ENCODE measurements around the gene PRDM13. TPM values are rescaled to one million over a fixed set of nuclear protein-coding genes. Genes with fewer than 3 reads are reported as not detected.

Gene PRDM13
- total and polyA plus RNA-seq, 9 of the 15 experiments (the other 6 are each of a cell fraction or from before 2014, with no cell fraction given): not detected

DNA sequence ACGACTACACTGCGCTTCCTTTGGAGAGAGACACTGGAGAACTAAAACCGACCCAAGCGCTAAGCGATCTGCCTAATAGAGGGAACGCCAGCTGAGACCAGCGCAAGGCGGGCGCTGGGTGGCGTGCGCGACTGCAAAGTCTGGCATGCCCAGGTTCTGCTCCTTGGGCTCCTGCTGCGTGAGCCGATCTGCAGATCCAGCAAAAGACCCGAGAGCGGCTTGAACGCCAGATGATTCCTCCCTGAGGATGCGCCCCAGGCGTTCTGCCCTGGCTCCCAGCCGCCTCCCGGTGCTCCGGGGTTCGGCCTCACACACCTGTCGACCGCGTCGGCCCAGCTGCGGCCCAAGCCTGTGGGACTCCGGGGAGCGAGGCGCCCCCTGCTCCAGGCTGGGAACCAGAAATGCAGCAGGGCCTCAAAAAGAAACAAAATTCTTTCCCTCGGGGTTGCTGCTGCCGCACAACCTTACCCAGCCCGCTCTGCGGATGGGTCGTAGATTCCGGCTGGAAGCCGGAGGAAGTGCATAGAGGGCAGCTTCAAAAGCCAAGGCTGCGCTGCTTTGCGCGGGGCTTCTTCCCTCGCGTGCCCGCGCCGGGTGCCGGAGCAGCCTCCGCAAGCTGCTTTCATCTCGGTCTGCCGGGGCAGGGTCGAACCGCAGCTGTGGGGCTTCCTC, 17.9 kb upstream of the PRDM13 start:
- Histone ChIP-seq H3K36me3 (ENCODE audit: control insufficient read depth, insufficient read depth, low read length) (no peaks in the 10 kb centered on the region), H3K9ac (ENCODE audit: insufficient read depth in 1 of 2, low read depth in 2 of 2, low read length in 2 of 2) (peak overlapping the region in 1 of 2 experiments; percentile 58; a peak in 1 of 4 replicates), H3K4me3 (no peak overlapping the region), H2AFZ (ENCODE audit: low read depth, low read length) (no peak overlapping the region), H3K27me3 (ENCODE audit: control insufficient read depth in 2 of 2, insufficient read depth in 2 of 2, low read length in 2 of 2) (peaks cover 37 to 45% of the 10 kb centered on the region in 2 experiments), H3K27ac (ENCODE audit: extremely low read depth, low read depth, low read length) (no peak overlapping the region), H3K9me3 (replicated peaks; ENCODE audit: control insufficient read depth, insufficient read depth, low read depth, low read length) (no peaks in the 10 kb centered on the region), H4K20me1 (replicated peaks; ENCODE audit: control insufficient read depth, insufficient read depth, low read length) (no peaks in the 10 kb centered on the region), H3K4me1 (replicated peaks in 1 of 2; ENCODE audit: control insufficient read depth in 2 of 2, insufficient read depth in 2 of 2, low read length in 2 of 2) (peaks cover 0 to 21% of the 10 kb centered on the region in 2 experiments; a peak in 2 of 5 replicates), H3K79me2 (ENCODE audit: control insufficient read depth, insufficient read depth, low read length) (no peaks in the 10 kb centered on the region), H3K4me2 (ENCODE audit: insufficient read depth, low read length) (no peak overlapping the region), H3K9me1 (ENCODE audit: control insufficient read depth, insufficient read depth, low read length) (no peaks in the 10 kb centered on the region)
- no TSS peak for BruUV-seq (replicated peaks)
- CTCF ChIA-PET (ENCODE audit: low intra/inter-chr PET ratio): no interaction called here
- in situ Hi-C loops (cut with MboI): no loop called here
- 25% methylated on average over 52 of the region's 52 CpGs for WGBS (ENCODE audit: insufficient coverage, low coverage, missing lambda C conversion rate)
- ATAC-seq (peak; percentile 36), DNase-seq (ENCODE audit: extremely low read depth in 1 of 4, low spot score in 3 of 4) (no peak), FAIRE-seq (no peak)
- POLR2A ChIA-PET: interaction anchor here (1.8 kb wide), 1 partner anchor 21 kb away, joined by 5 read pairs; the partner anchor contains the start of gene CCNC
- intact Hi-C loops (cut with micrococcal nuclease): no loop called here
- no peak for TF ChIP-seq HCFC1 (IDR thresholded peaks at IDR 0.05; ENCODE audit: low read depth, low read length)
- TF ChIP-seq, protein P1, sequence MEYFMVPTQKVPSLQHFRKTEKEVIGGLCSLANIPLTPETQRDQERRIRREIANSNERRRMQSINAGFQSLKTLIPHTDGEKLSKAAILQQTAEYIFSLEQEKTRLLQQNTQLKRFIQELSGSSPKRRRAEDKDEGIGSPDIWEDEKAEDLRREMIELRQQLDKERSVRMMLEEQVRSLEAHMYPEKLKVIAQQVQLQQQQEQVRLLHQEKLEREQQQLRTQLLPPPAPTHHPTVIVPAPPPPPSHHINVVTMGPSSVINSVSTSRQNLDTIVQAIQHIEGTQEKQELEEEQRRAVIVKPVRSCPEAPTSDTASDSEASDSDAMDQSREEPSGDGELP (CRISPR knock-in tag; IDR thresholded peaks at IDR 0.05; ENCODE audit: borderline replicate concordance): 0 out of 2 replicates have a peak, but pooled peaks have one; percentile 11

DNA sequence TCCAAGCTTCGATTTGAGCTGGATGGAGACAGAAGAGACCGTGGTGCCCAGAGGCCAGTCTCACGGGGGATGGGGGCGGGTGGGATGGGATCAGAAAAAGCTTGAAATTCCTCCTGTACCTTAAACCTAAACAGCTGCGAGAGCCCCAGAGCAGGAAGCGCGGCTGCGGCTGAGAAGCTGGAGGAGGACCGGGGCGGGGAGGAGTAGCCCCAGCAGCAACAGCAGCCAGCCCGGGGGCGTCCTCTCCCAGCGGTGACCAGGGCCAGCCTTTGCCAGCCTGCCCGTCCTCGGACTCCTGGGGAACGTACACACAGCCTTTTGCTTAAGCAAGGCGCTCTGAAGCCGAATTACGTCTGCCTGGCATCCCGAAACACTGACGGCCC, 17.4 kb upstream of the PRDM13 start:
- ChIA-PET CTCF (ENCODE audit: low intra/inter-chr PET ratio) (no interaction called here), POLR2A (interaction anchor here (1.8 kb wide), 1 partner anchor 22 kb away, joined by 5 read pairs; the partner anchor contains the start of gene CCNC)
- Histone ChIP-seq H3K79me2 (ENCODE audit: control insufficient read depth, insufficient read depth, low read length) (no peaks in the 10 kb centered on the region), H4K20me1 (replicated peaks; ENCODE audit: control insufficient read depth, insufficient read depth, low read length) (no peaks in the 10 kb centered on the region), H3K9me1 (ENCODE audit: control insufficient read depth, insufficient read depth, low read length) (no peaks in the 10 kb centered on the region), H3K4me2 (ENCODE audit: insufficient read depth, low read length) (no peak overlapping the region), H2AFZ (ENCODE audit: low read depth, low read length) (no peak overlapping the region), H3K4me3 (no peak overlapping the region), H3K4me1 (replicated peaks in 1 of 2; ENCODE audit: control insufficient read depth in 2 of 2, insufficient read depth in 2 of 2, low read length in 2 of 2) (peaks cover 0 to 21% of the 10 kb centered on the region in 2 experiments; a peak in 2 of 5 replicates), H3K27ac (ENCODE audit: extremely low read depth, low read depth, low read length) (no peak overlapping the region), H3K9me3 (replicated peaks; ENCODE audit: control insufficient read depth, insufficient read depth, low read depth, low read length) (no peaks in the 10 kb centered on the region), H3K36me3 (ENCODE audit: control insufficient read depth, insufficient read depth, low read length) (no peaks in the 10 kb centered on the region), H3K27me3 (ENCODE audit: control insufficient read depth in 2 of 2, insufficient read depth in 2 of 2, low read length in 2 of 2) (peaks cover 37 to 45% of the 10 kb centered on the region in 2 experiments), H3K9ac (ENCODE audit: insufficient read depth in 1 of 2, low read depth in 2 of 2, low read length in 2 of 2) (no peak overlapping the region)
- FAIRE-seq (no peak), ATAC-seq (peak; percentile 56), DNase-seq (ENCODE audit: extremely low read depth in 1 of 4, low spot score in 3 of 4) (no peak)
- no TSS peak for BruUV-seq (replicated peaks)
- in situ Hi-C loops (cut with MboI) (no loop called here), intact Hi-C loops (cut with micrococcal nuclease) (no loop called here)
- 2% methylated on average over 15 of the region's 21 CpGs for WGBS (ENCODE audit: insufficient coverage, low coverage, missing lambda C conversion rate)
- TF ChIP-seq TAF7 (tag; IDR thresholded peaks at IDR 0.05) (no peak), ZNF277 (CRISPR knock-in tag; IDR thresholded peaks at IDR 0.05; ENCODE audit: borderline replicate concordance) (no peak), EGR1 (conservative IDR thresholded peaks at IDR 0.05) (no peak), EZH2 (IDR thresholded peaks at IDR 0.05; ENCODE audit: borderline replicate concordance, low read depth, low read length) (no peak), NUFIP1 (IDR thresholded peaks at IDR 0.05; ENCODE audit: partially characterized antibody) (no peak), NFXL1 (CRISPR knock-in tag; IDR thresholded peaks at IDR 0.05) (no peak), ZNF583 (CRISPR knock-in tag; IDR thresholded peaks at IDR 0.05) (no peak)

Data from K562 (cell line).